Stimulated activated CD8-positive, alpha-beta memory T cell treated with anti-CD3 and anti-CD28 coated beads, Interleukin-12 subunit alpha, Interleukin-12 subunit beta, amount 100 ng/mL, for 4 hours (primary cell): Measurements from ENCODE around the gene ABR.

Source experiments
- DNase-seq: peaks from one replicate; pipeline ENCODE4 v3.0.0-alpha.2; 2020; ENCODE audit warnings: low read depth

The ABR gene

GRCh38 chr17:1030684-1031532 lies 148.9 kb downstream of the ABR start:
- DNase-seq, result no peak

GRCh38 chr17:1029922-1030644 lies 149.7 kb downstream of the ABR start:
- no peak for DNase-seq

- no peak for DNase-seq
These were observed 150.4 kb downstream of the ABR start for GRCh38 chr17:1029196-1029921.

GRCh38 chr17:1027044-1027443 lies 152.7 kb downstream of the ABR start:
- DNase-seq, result no peak

- DNase-seq, result no peak
These were observed 153.2 kb downstream of the ABR start for GRCh38 chr17:1026599-1026975.

- no peak for DNase-seq
These were observed 153.8 kb downstream of the ABR start for GRCh38 chr17:1025733-1026598.

- DNase-seq, result no peak
These were observed 155.7 kb downstream of the ABR start for GRCh38 chr17:1024076-1024475.

- DNase-seq, result no peak
These were observed 157.3 kb downstream of the ABR start for GRCh38 chr17:1022278-1023024.

- DNase-seq, result no peak
These were observed 158.6 kb downstream of the ABR start for GRCh38 chr17:1021147-1021546.

- no peak for DNase-seq
These were observed 160.3 kb downstream of the ABR start for GRCh38 chr17:1019451-1019850.

GRCh38 chr17:1018547-1018946 lies 161.2 kb downstream of the ABR start:
- DNase-seq, result no peak

- no peak for DNase-seq
These were observed 166.1 kb downstream of the ABR start for GRCh38 chr17:1013729-1014090.

GRCh38 chr17:1012823-1013728 lies 166.7 kb downstream of the ABR start:
- no peak for DNase-seq

- no peak for DNase-seq
These were observed 167.7 kb downstream of the ABR start for GRCh38 chr17:1011760-1012735.

GRCh38 chr17:1011138-1011537 lies 168.6 kb downstream of the ABR start:
- no peak for DNase-seq

- DNase-seq, result no peak
These were observed 169.2 kb downstream of the ABR start for GRCh38 chr17:1010586-1010985.

GRCh38 chr17:1010086-1010450 lies 169.7 kb downstream of the ABR start:
- no peak for DNase-seq

- no peak for DNase-seq
These were observed 170.3 kb downstream of the ABR start for GRCh38 chr17:1009229-1010085.
